ENCODE results near the gene ZFP42. TPM values are rescaled to one million over a fixed set of nuclear protein-coding genes. Genes with fewer than 3 reads are reported as not detected.

ZFP42 gene
- polyA plus RNA-seq, 3 donors = 0.09 TPM; not detected in 2

Other genes starting within 250 kb of the ZFP42 start
- gene TRIML2, start 113.8 kb downstream of the ZFP42 start, polyA plus RNA-seq = under 1 TPM in 2 of 3 donors, not detected in 1; 0.06 to 0.34 TPM
- gene TRIML1, start 143.7 kb downstream of the ZFP42 start, polyA plus RNA-seq = not detected

Data from adipose tissue (tissue), 3 donors.